Activated T-cell treated with anti-CD3 and anti-CD28 coated beads, Interleukin-2, amount 50 U/mL, for 24 hours (primary cell): ENCODE measurements around the gene PARD3B.
A peak's percentile ranks its signal among the peaks of the same experiment; 100 is the strongest.

Experiments used
- DNase-seq: peaks from one replicate; pipeline ENCODE4 v3.0.0-alpha.2; 2020
- H3K27ac Mint-ChIP-seq: 2 replicates; pipeline ENCODE4 v1.8.0; 2020; ENCODE audit warnings: mild to moderate bottlenecking, mixed read lengths
- H3K27me3 Mint-ChIP-seq: 2 replicates; pipeline ENCODE4 v1.8.0; 2020; ENCODE audit warnings: mixed read lengths
- H3K36me3 Mint-ChIP-seq: 2 replicates; pipeline ENCODE4 v1.8.0; 2020; ENCODE audit warnings: low read depth, mixed read lengths
- H3K4me1 Mint-ChIP-seq: 2 replicates; pipeline ENCODE4 v1.8.0; 2020; ENCODE audit warnings: low read depth, mixed read lengths
- H3K4me3 Mint-ChIP-seq: 2 replicates; pipeline ENCODE4 v1.8.0; 2020; ENCODE audit warnings: mild to moderate bottlenecking, moderate library complexity, mixed read lengths
- H3K9me3 Mint-ChIP-seq: 2 replicates; pipeline ENCODE4 v1.8.0; 2020; ENCODE audit warnings: mixed read lengths

The PARD3B gene

DNA sequence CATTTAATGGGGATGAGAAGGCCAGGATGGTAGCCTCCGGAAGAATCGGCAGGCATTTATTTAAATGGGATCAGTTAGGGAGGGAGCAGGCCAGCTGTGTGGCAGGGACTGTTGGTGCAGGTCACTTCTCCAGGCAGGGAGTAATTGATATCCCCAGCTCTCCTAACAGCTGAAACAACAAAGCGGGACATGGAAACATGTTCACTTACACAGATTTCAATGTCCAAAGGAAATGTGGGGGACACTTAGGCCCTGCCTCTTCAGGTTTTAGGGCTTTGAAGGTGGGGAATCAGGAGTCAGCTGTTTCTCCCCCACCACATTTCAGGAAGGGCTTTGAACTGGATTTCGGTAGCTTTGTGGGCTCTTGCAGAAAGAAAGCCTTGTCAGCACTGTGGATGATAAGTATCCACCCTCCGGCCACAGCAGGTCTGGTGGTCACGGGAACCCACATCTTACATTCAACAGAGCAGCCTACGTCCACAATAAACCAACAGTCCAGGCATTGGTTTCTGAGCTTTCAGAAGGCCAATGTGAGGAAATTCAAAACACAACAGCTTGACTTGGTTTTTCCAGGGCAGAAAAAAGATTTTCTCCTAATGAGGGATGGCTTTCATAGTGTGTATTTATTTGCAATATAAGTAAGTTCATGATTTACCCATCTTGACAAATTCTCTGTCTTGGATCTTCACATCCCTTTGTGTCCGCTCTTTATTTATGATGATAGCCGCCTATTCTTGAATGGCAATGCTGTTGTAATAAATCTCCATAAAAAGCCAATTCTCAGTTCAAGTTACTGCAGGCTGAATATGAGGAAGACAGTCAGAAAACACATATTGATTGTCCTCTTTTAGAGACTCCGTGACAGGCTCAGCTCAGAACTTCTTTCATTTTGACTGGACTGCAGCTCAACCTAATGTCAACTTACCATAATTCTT lies 1040.4 kb downstream of the PARD3B start:
- Mint-ChIP-seq H3K9me3 (no peaks in the 10 kb centered on the region), H3K4me3 (no peak overlapping the region), H3K36me3 (no peaks in the 10 kb centered on the region), H3K27ac (no peak overlapping the region), H3K4me1 (no peaks in the 10 kb centered on the region), H3K27me3 (peaks cover 5% of the 10 kb centered on the region)
- no peak for DNase-seq

DNA sequence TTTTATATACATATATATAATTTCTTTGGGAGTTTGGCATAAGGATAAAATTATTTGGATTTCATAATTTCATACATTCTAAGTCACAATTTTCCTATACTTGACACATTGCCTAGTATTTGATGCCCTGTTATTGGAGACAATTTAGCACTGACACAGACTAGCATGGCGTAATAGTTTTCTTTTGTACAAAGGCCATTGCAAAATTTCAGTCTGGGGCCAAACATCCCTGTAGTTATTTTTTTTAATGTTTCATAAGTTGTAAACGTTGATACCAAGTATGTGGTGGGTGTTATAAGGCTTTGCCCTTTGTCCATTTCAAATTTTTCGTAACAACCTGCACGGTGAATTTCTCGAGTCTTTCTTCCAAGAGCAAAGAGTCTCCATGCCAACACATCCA lies 1041.4 kb downstream of the PARD3B start:
- Mint-ChIP-seq H3K9me3 (no peaks in the 10 kb centered on the region), H3K27me3 (peaks cover 8% of the 10 kb centered on the region), H3K36me3 (no peaks in the 10 kb centered on the region), H3K27ac (no peak overlapping the region), H3K4me3 (no peak overlapping the region), H3K4me1 (no peaks in the 10 kb centered on the region)
- no peak for DNase-seq

DNA sequence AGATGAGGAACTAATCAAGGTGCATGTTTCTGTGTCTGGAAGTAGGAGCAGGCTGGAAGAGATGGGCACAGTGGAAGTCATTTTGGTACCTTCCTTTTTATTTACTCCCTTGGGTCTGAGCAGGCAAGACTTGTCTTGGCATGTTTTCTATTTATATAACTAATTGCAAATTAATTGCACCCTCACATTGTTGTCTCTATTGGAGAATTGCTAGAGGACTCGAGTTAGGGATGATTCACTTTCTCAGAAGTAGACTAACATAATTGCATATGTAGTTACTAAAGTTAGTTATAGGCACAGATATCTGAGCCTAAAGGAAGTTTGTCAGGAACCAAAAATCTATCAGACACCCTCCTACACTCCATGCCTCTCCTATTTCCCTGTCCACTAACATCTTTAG lies 1044.2 kb downstream of the PARD3B start:
- peaks cover 8% of the 10 kb centered on the region for H3K27me3 Mint-ChIP-seq
- H3K4me3 Mint-ChIP-seq: no peak overlapping the region
- no peaks in the 10 kb centered on the region for H3K4me1 Mint-ChIP-seq
- no peaks in the 10 kb centered on the region for H3K9me3 Mint-ChIP-seq
- no peak for DNase-seq
- no peaks in the 10 kb centered on the region for H3K36me3 Mint-ChIP-seq
- no peak overlapping the region for H3K27ac Mint-ChIP-seq

DNA sequence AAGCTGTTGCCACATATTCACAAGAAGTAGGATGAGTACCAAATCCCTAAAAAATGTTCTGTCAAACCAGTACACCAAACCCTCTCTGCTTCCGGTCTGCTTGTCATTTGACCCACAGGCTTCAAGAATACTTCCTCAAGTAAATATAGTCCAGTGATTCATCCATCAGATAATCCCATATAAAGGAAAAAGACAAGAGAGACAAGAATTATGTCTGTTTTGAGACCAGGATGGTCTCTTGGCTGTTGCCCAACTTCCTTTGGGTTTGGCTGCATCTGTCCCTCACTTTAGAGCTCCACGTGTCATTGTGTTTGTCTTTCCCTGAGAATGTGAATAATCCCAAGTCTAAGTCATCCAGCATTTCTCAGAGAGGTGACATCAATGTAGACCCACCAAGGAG lies 1045.5 kb downstream of the PARD3B start:
- no peak for DNase-seq
- no peak overlapping the region for H3K27ac Mint-ChIP-seq

DNA sequence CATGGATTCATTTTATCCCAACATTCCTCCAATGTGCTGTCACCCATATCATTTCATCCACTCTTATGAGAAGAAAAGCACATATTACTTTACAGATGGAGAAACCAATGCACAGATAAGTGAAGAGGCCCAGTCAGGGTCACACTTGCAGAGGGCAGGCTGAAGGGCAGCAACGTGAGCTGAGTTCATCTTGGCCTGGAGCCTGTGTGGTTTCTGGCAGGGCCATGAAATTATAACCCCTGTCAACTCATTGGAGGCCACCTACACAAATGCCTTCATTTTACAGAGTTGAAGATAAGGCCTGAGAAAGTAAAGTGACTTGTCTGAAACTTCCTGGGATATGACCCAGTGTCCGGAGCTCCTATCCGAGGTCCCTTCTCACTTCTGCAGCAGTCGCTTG lies 1048.6 kb downstream of the PARD3B start:
- Mint-ChIP-seq H3K36me3 (no peaks in the 10 kb centered on the region), H3K4me3 (no peak overlapping the region), H3K9me3 (no peaks in the 10 kb centered on the region), H3K27ac (no peak overlapping the region), H3K4me1 (no peaks in the 10 kb centered on the region), H3K27me3 (peaks cover 8% of the 10 kb centered on the region)
- no peak for DNase-seq

More for the DNA sequence above, 1045.5 kb downstream of the PARD3B start:
- no peaks in the 10 kb centered on the region for H3K4me1 Mint-ChIP-seq
- no peak overlapping the region for H3K4me3 Mint-ChIP-seq
- no peaks in the 10 kb centered on the region for H3K36me3 Mint-ChIP-seq
- H3K27me3 Mint-ChIP-seq: peaks cover 8% of the 10 kb centered on the region
- no peaks in the 10 kb centered on the region for H3K9me3 Mint-ChIP-seq

DNA sequence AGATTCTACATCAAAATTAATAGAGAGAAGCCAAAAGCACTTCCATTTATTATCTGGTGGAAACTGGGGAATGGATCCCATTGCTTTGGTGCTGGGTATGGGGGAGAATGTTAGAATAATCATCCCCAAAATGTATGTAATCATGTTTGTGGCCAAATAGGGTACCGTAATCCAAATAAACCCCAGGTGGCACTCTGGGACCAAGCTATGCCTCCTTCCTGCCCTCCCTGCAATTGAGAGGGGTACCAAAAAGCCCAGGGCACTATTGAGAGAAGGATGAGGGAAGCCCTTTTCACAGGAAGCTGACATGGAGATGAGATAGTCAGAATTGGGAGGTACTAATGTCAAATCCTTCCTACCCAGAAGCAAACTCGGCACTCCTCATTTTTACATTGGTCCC lies 1051.3 kb downstream of the PARD3B start:
- Mint-ChIP-seq H3K27ac (no peak overlapping the region), H3K4me3 (no peak overlapping the region), H3K9me3 (no peaks in the 10 kb centered on the region), H3K4me1 (no peaks in the 10 kb centered on the region), H3K27me3 (no peaks in the 10 kb centered on the region), H3K36me3 (no peaks in the 10 kb centered on the region)
- DNase-seq: no peak

DNA sequence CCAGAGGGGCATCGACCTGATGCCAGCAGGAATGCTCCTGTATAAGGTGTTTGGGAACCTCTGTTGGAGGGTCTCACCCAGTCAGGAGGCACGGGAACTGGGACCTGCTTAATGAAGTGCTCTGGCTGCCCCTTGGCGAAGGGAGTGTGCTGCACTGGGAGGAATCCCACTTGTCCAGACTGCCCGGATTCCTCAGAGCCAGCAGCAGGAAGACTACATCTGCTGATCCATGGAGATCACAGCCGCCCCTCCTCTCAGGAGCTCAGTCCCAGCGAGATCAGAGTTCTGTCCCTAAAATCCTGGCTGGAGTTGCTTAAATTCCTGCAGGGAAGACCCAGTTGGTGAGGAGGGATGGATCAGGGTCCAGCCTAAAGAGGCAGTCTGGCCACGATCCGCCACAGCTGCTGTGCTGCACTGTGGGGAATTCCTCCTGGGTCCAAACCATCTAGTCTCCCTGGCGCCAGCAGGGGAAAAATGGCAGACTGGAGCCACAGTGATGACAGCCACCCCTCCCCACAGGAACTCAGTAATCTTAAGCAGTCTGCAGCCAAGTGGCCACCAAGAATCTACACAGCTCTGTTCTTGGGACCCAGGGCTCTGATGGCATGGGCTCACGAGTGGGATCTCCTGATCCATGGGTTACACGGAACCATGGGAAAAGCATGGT lies 1060.5 kb downstream of the PARD3B start:
- no peaks in the 10 kb centered on the region for H3K36me3 Mint-ChIP-seq
- DNase-seq: no peak
- H3K4me3 Mint-ChIP-seq: no peak overlapping the region
- H3K4me1 Mint-ChIP-seq: peaks cover 15% of the 10 kb centered on the region
- H3K9me3 Mint-ChIP-seq: peaks cover 20% of the 10 kb centered on the region
- H3K27me3 Mint-ChIP-seq: peaks cover 47% of the 10 kb centered on the region
- no peak overlapping the region for H3K27ac Mint-ChIP-seq

DNA sequence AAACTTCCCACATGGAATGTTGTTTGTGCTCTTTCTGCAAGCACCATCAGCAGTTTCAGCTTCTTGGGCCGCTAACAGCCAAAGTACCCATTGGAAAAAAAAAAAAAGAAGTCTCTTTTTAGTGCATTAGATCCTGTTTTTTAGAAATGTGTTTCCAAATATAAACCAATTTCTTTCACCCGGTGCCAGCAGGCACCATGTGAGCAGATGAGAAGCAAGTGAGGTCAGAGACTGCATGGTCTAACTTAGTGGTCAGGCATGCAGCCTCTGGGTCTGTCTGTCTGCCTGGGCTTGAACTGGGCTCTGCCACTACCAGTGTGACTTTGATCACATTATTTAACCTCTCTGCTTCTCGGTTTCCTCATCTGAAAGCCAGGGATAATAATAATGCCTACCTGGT lies 1061.9 kb downstream of the PARD3B start:
- Mint-ChIP-seq H3K4me1 (peaks cover 25% of the 10 kb centered on the region), H3K9me3 (peaks cover 20% of the 10 kb centered on the region), H3K36me3 (no peaks in the 10 kb centered on the region), H3K27ac (no peak overlapping the region), H3K4me3 (no peak overlapping the region), H3K27me3 (peaks cover 52% of the 10 kb centered on the region)
- DNase-seq: no peak

DNA sequence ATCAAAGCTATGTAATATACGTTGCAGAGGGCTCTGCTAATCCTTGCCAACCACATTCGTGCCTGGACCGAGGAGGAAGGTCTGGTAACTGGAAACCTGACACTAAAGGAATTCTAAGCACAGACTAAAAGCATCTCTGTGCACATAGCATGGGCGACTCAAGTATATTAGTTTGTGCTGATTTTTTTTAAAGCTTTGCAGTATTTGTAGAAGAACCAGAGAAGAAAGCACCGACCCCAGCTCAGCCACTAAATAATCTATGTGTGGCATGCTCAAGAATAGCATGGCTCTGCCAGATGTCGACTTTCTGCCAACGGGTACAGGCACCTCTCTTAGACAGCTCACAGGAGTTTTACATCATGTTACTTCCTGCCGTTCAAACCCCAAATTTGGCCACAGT lies 1063.8 kb downstream of the PARD3B start:
- Mint-ChIP-seq H3K27ac (no peak overlapping the region), H3K4me3 (no peak overlapping the region), H3K27me3 (peaks cover 52% of the 10 kb centered on the region), H3K9me3 (peaks cover 6% of the 10 kb centered on the region), H3K4me1 (peaks cover 44% of the 10 kb centered on the region), H3K36me3 (no peaks in the 10 kb centered on the region)
- DNase-seq: no peak

DNA sequence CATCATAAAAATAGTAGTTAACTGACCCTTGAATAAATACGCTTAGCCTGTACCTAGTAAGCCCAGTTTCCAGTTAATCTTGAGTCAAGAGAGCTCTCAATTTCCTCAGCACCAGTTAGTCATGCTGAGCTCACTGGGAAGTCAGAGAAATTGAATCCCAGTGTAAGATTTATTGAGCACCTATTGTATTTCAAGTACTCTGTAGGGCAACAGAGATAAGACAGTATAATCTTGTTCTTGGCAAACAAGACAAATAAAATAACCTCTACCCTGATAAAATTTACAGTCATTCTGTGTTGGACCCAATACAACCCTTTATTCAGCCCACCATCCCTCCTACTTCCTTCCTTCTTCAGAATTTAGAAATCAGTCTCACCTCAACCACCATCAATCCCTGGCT lies 1065.2 kb downstream of the PARD3B start:
- no peak for DNase-seq
- no peaks in the 10 kb centered on the region for H3K36me3 Mint-ChIP-seq
- H3K27ac Mint-ChIP-seq: no peak overlapping the region
- no peak overlapping the region for H3K4me3 Mint-ChIP-seq
- H3K9me3 Mint-ChIP-seq: no peaks in the 10 kb centered on the region
- H3K27me3 Mint-ChIP-seq: peaks cover 43% of the 10 kb centered on the region
- H3K4me1 Mint-ChIP-seq: peaks cover 47% of the 10 kb centered on the region

DNA sequence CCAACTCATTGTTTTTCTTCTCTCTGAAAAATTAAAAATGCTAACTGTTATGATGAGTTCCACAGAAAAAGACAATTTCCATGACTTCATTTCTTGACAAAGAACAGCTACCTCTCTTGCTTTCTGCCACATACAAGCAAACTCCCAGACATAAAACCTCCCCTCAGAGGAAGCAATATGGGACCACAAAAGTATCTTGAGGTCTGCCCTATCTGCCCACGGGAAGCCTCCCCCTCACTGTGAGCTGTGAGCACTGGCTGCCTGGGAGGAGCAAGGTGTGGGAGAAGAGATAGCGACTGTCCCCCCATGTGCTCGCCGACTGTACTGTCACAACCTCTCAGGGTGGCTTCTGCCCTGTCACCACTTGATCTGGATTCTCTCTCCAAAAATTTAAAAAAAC lies 1067.4 kb downstream of the PARD3B start:
- no peaks in the 10 kb centered on the region for H3K9me3 Mint-ChIP-seq
- H3K27me3 Mint-ChIP-seq: peaks cover 31% of the 10 kb centered on the region
- no peak overlapping the region for H3K4me3 Mint-ChIP-seq
- peak; percentile 58 for DNase-seq
- no peaks in the 10 kb centered on the region for H3K36me3 Mint-ChIP-seq
- H3K4me1 Mint-ChIP-seq: peaks cover 47% of the 10 kb centered on the region
- peak overlapping the region; percentile 76 for H3K27ac Mint-ChIP-seq

DNA sequence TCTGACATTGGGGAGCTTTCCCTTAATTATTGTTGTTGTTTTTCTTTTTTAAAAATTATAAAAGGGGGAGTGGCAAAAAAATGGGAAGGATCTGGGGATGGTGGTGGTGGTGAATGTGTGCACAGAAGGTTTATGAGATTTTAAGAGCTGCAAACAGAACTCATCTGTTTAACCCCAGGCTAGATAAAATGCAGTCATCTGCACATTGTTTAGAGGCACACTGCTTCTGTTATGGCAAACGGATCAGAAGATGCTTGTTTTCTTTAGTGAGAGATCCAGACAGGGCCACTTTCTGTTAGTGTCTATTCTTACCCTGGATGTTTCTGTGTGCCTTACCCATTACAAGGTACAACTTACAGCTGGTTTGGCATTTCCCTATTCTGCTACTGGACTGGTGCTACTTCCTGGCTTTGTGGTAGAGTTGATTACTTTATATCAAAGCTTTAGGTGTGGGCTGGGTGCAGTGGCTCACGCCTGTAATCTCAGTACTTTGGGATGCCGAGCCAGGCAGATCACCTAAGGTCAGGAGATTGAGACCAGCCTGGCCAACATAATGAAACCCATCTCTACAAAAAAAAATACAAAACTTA lies 1068.8 kb downstream of the PARD3B start:
- Mint-ChIP-seq H3K27me3 (peaks cover 18% of the 10 kb centered on the region), H3K27ac (no peak overlapping the region), H3K9me3 (no peaks in the 10 kb centered on the region), H3K36me3 (no peaks in the 10 kb centered on the region), H3K4me3 (no peak overlapping the region), H3K4me1 (peaks cover 49% of the 10 kb centered on the region)
- DNase-seq: no peak

DNA sequence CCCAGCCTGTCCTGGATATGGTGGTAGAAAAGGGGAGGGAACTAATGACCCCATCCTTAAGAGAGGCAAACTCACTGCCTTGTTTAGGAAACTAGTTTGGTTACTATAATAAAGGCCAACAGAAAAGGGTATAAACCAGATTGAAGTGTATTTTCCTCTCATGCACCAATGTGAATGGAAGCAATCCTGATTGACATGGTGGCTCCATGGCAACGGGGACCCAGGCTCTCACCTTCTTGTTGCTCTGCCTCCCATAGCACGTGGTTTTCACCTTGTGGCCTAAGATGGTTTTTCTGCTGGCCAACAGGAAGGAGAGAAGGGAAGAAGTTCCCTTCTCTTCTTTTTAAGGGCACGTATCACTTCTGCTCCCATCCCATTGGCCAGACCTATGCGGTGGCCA lies 1069.7 kb downstream of the PARD3B start:
- Mint-ChIP-seq H3K27ac (no peak overlapping the region), H3K27me3 (peaks cover 13% of the 10 kb centered on the region), H3K36me3 (no peaks in the 10 kb centered on the region), H3K9me3 (no peaks in the 10 kb centered on the region), H3K4me1 (peaks cover 47% of the 10 kb centered on the region), H3K4me3 (no peak overlapping the region)
- no peak for DNase-seq

DNA sequence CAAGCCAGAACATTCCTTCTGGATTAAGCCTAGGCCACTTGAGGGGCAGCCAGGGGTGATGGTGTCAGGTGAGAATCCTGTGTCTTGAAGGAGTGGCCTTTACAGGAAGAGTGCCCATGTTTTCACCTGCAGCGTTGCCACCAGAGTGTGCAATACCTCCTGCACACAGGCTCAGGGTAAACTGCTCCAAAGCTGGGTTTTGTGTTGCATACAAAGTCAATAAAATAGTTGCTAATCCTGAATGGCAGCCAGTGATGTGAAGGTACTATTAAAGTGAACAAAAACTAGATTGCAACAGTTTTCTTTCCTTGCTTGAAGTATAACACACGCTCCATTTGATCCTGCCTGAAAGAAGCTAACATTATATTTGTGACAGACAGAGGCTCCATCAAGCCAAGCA lies 1072.6 kb downstream of the PARD3B start:
- no peak overlapping the region for H3K27ac Mint-ChIP-seq
- no peak for DNase-seq
- H3K36me3 Mint-ChIP-seq: no peaks in the 10 kb centered on the region
- H3K9me3 Mint-ChIP-seq: no peaks in the 10 kb centered on the region
- no peak overlapping the region for H3K4me3 Mint-ChIP-seq
- H3K4me1 Mint-ChIP-seq: peaks cover 21% of the 10 kb centered on the region
- H3K27me3 Mint-ChIP-seq: no peaks in the 10 kb centered on the region

DNA sequence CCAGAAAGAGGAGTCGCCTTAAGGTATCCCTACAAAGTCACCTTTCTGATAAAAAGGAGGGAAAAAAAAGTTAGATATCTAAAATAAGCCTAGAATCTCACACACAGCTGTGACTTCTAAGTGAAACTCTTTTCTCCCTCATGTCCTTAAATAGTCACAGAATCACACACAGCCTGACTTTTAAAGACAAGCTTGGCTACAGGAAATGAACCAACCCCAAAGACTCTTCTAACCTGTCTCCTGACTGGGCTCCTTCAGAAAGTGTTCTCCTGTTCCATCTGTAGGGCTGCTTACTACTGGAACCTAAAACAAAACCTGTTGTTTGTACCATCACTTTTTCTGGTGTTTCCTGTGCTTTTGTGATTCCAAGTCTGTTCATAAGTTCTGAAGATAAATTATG lies 1074.3 kb downstream of the PARD3B start:
- H3K27ac Mint-ChIP-seq: no peak overlapping the region
- H3K4me3 Mint-ChIP-seq: no peak overlapping the region
- DNase-seq: no peak
- H3K4me1 Mint-ChIP-seq: peaks cover 6% of the 10 kb centered on the region
- no peaks in the 10 kb centered on the region for H3K27me3 Mint-ChIP-seq
- no peaks in the 10 kb centered on the region for H3K36me3 Mint-ChIP-seq
- H3K9me3 Mint-ChIP-seq: no peaks in the 10 kb centered on the region
